Neuronal stem cell (in vitro differentiated cells): ENCODE measurements around the gene NRIP2.

Experiments used
- DNase-seq: peaks from one replicate; pipeline ENCODE4 v3.0.0-alpha.2; 2013; ENCODE audit warnings: low spot score
- H2AFZ ChIP-seq: one replicate; pipeline ENCODE4 v1.6.1; 2013; ENCODE audit warnings: mild to moderate bottlenecking, low read length, inconsistent platforms
- H2AK5ac ChIP-seq: 2 replicates; pipeline ENCODE4 v1.6.1; 2013; ENCODE audit warnings: low read depth, mild to moderate bottlenecking, inconsistent platforms, low read length, moderate library complexity, mixed read lengths
- H2BK120ac ChIP-seq: 2 replicates; pipeline ENCODE4 v1.6.1; 2013; ENCODE audit warnings: low read depth, mild to moderate bottlenecking, inconsistent platforms, low read length, moderate library complexity, mixed read lengths
- H2BK12ac ChIP-seq: one replicate; pipeline ENCODE4 v1.6.1; 2013; ENCODE audit warnings: low read length, inconsistent platforms
- H2BK15ac ChIP-seq: 2 replicates; pipeline ENCODE4 v1.6.1; 2013; ENCODE audit warnings: mild to moderate bottlenecking, low read length, inconsistent platforms, mixed read lengths
- H2BK5ac ChIP-seq: one replicate; pipeline ENCODE4 v1.6.1; 2013; ENCODE audit warnings: inconsistent platforms, mild to moderate bottlenecking, low read length, moderate library complexity
- H3K14ac ChIP-seq: one replicate; pipeline ENCODE4 v1.6.1; 2013; ENCODE audit warnings: low read length, inconsistent platforms
- H3K18ac ChIP-seq: 2 replicates; pipeline ENCODE4 v1.6.1; 2013; ENCODE audit warnings: low read length, inconsistent platforms
- H3K23ac ChIP-seq: 2 replicates; pipeline ENCODE4 v1.6.1; 2013; ENCODE audit warnings: low read depth, mild to moderate bottlenecking, mixed read lengths, low read length, inconsistent platforms; ENCODE audit not compliant: poor library complexity
- H3K27ac ChIP-seq: replicated peaks from 3 replicates; pipeline ENCODE4 v1.5.1; 2013; ENCODE audit warnings: low read length, inconsistent platforms
- H3K27me3 ChIP-seq, 3 experiments: 2 replicates each; pipeline ENCODE4 v1.6.1; 2013; ENCODE audit warnings: low read length in 3 of 3, mild to moderate bottlenecking in 2 of 3, inconsistent platforms in 1 of 3, low read depth in 1 of 3, mixed read lengths in 1 of 3, moderate library complexity in 1 of 3; ENCODE audit not compliant: control insufficient read depth in 3 of 3, insufficient read depth in 3 of 3
- H3K36me3 ChIP-seq, 2 donors: replicated peaks in 1 of 2; 2 replicates each; pipeline ENCODE4 v1.6.1; 2013; ENCODE audit warnings: low read length in 2 of 2; ENCODE audit not compliant: control insufficient read depth in 2 of 2, insufficient read depth in 2 of 2
- H3K4ac ChIP-seq: 2 replicates; pipeline ENCODE4 v1.6.1; 2013; ENCODE audit warnings: inconsistent platforms, mild to moderate bottlenecking, low read length, moderate library complexity
- H3K4me1 ChIP-seq, 2 donors: 1 replicate in 1 of 2; 2 replicates in 1 of 2; pipeline ENCODE4 v1.6.1; 2013; ENCODE audit warnings: low read length in 2 of 2, low read depth in 1 of 2; ENCODE audit not compliant: control insufficient read depth in 2 of 2, insufficient read depth in 1 of 2
- H3K4me2 ChIP-seq: one replicate; pipeline ENCODE4 v1.6.1; 2013; ENCODE audit warnings: mild to moderate bottlenecking, low read length, inconsistent platforms; ENCODE audit not compliant: insufficient read depth, poor library complexity, severe bottlenecking
- H3K4me3 ChIP-seq, 2 donors: 2 replicates each; pipeline ENCODE4 v1.5.1; 2013; ENCODE audit warnings: low read length in 2 of 2, mild to moderate bottlenecking in 2 of 2, inconsistent platforms in 1 of 2, moderate library complexity in 1 of 2
- H3K79me1 ChIP-seq: one replicate; pipeline ENCODE4 v1.6.1; 2013; ENCODE audit warnings: low read depth, mild to moderate bottlenecking, inconsistent platforms, low read length, moderate library complexity
- H3K9ac ChIP-seq: one replicate; pipeline ENCODE4 v1.6.1; 2013; ENCODE audit warnings: mild to moderate bottlenecking, low read depth, low read length, inconsistent platforms; ENCODE audit not compliant: poor library complexity
- H3K9me3 ChIP-seq, 2 donors: replicated peaks in 1 of 2; 2 replicates each; pipeline versions ENCODE3 to v1.6.1; 2013; ENCODE audit warnings: low read length in 2 of 2, mild to moderate bottlenecking in 2 of 2, inconsistent platforms in 1 of 2, low read depth in 1 of 2, mixed read lengths in 1 of 2, moderate library complexity in 1 of 2; ENCODE audit not compliant: control insufficient read depth in 2 of 2, insufficient read depth in 1 of 2
- H4K8ac ChIP-seq: one replicate; pipeline ENCODE4 v1.6.1; 2013; ENCODE audit warnings: low read depth, mild to moderate bottlenecking, inconsistent platforms, low read length, moderate library complexity
- H4K91ac ChIP-seq: one replicate; pipeline ENCODE4 v1.6.1; 2013; ENCODE audit warnings: low read length, low read depth, mild to moderate bottlenecking, inconsistent platforms; ENCODE audit not compliant: poor library complexity
- WGBS, 2 donors: extraction: QIAGEN DNeasy Blood & Tissue Kit; methylation state at CpG; one replicate each; pipeline ENCODE4 v1.1.7; 2013; ENCODE audit warnings: missing lambda C conversion rate in 2 of 2, mixed read lengths in 1 of 2; ENCODE audit not compliant: insufficient read length in 2 of 2, insufficient replicate concordance in 1 of 2; ENCODE audit errors: extremely low coverage in 2 of 2; 5-methylcytosine and 5-hydroxymethylcytosine counted together

The NRIP2 gene

GRCh38 chr12:2851931-2852330 lies 17.1 kb upstream of the NRIP2 start:
- Histone ChIP-seq H3K9ac (no peak overlapping the region), H4K91ac (no peak overlapping the region), H2BK120ac (no peak overlapping the region), H3K36me3 (no peaks in the 10 kb centered on the region), H3K18ac (no peak overlapping the region), H2BK12ac (no peak overlapping the region), H3K14ac (no peak overlapping the region), H3K79me1 (no peaks in the 10 kb centered on the region), H2BK5ac (no peak overlapping the region), H3K27ac (no peak overlapping the region), H2AFZ (no peak overlapping the region), H4K8ac (no peak overlapping the region), H3K4me3 (no peak overlapping the region), H2AK5ac (no peak overlapping the region), H3K23ac (no peak overlapping the region), H3K4ac (no peak overlapping the region), H2BK15ac (no peak overlapping the region), H3K4me1 (peaks cover 22 to 23% of the 10 kb centered on the region in 2 donors), H3K27me3 (no peaks in the 10 kb centered on the region), H3K4me2 (no peak overlapping the region), H3K9me3 (no peaks in the 10 kb centered on the region)
- no CpG with 5 or more reads among the region's 3 CpGs for WGBS, 2 donors
- no peak for DNase-seq

- Histone ChIP-seq H2AK5ac (peak overlapping the region; percentile 17), H3K18ac (peak overlapping the region; percentile 5), H4K91ac (no peak overlapping the region), H3K4me3 (no peak overlapping the region), H2AFZ (peak overlapping the region; percentile 81), H2BK5ac (no peak overlapping the region), H3K4ac (no peak overlapping the region), H3K9ac (no peak overlapping the region), H2BK120ac (no peak overlapping the region), H2BK15ac (no peak overlapping the region), H3K27me3 (no peaks in the 10 kb centered on the region), H3K27ac (no peak overlapping the region), H3K36me3 (no peaks in the 10 kb centered on the region), H3K9me3 (no peaks in the 10 kb centered on the region), H3K23ac (no peak overlapping the region), H3K79me1 (no peaks in the 10 kb centered on the region), H2BK12ac (peak overlapping the region; percentile 69), H3K4me1 (peaks cover 32 to 33% of the 10 kb centered on the region in 2 donors), H3K4me2 (no peak overlapping the region), H3K14ac (no peak overlapping the region), H4K8ac (no peak overlapping the region)
- WGBS, 2 donors = no CpG with 5 or more reads among the region's 6 CpGs
- no peak for DNase-seq
These were observed 10.4 kb upstream of the NRIP2 start for GRCh38 chr12:2845280-2845679.

- no peak overlapping the region for H3K9ac ChIP-seq
- no peak overlapping the region for H3K4ac ChIP-seq
- H3K4me3 ChIP-seq = no peak overlapping the region
- no peak overlapping the region for H2AK5ac ChIP-seq
- no peak overlapping the region for H2BK120ac ChIP-seq
- no peak overlapping the region for H2BK15ac ChIP-seq
- no peak overlapping the region for H2BK5ac ChIP-seq
- no peaks in the 10 kb centered on the region for H3K9me3 ChIP-seq
- H3K27ac ChIP-seq = no peak overlapping the region
- H4K8ac ChIP-seq = no peak overlapping the region
- DNase-seq = no peak
- no CpG with 5 or more reads among the region's 9 CpGs for WGBS, 2 donors
- no peak overlapping the region for H3K23ac ChIP-seq
- H3K18ac ChIP-seq = no peak overlapping the region
- peaks cover 30 to 32% of the 10 kb centered on the region in 2 donors for H3K4me1 ChIP-seq
- H3K14ac ChIP-seq = no peak overlapping the region
- no peak overlapping the region for H3K4me2 ChIP-seq
- peak overlapping the region; percentile 81 for H2AFZ ChIP-seq
- no peak overlapping the region for H4K91ac ChIP-seq
- H3K27me3 ChIP-seq = no peaks in the 10 kb centered on the region
- no peak overlapping the region for H2BK12ac ChIP-seq
- H3K36me3 ChIP-seq = no peaks in the 10 kb centered on the region
- H3K79me1 ChIP-seq = no peaks in the 10 kb centered on the region
These were observed 10.0 kb upstream of the NRIP2 start for GRCh38 chr12:2844786-2845185.

- no peak overlapping the region for H3K4me3 ChIP-seq
- no peak overlapping the region for H3K14ac ChIP-seq
- H3K27ac ChIP-seq = no peak overlapping the region
- H3K79me1 ChIP-seq = no peaks in the 10 kb centered on the region
- H3K4ac ChIP-seq = no peak overlapping the region
- no peaks in the 10 kb centered on the region for H3K9me3 ChIP-seq
- H3K4me2 ChIP-seq = no peak overlapping the region
- no peak overlapping the region for H2AK5ac ChIP-seq
- no peak for DNase-seq
- H3K9ac ChIP-seq = no peak overlapping the region
- no peak overlapping the region for H2BK12ac ChIP-seq
- no peak overlapping the region for H4K8ac ChIP-seq
- no peak overlapping the region for H2BK5ac ChIP-seq
- H2BK15ac ChIP-seq = no peak overlapping the region
- H3K36me3 ChIP-seq = no peaks in the 10 kb centered on the region
- H2AFZ ChIP-seq = no peak overlapping the region
- no CpG with 5 or more reads among the region's 5 CpGs for WGBS, 2 donors
- no peak overlapping the region for H2BK120ac ChIP-seq
- no peak overlapping the region for H4K91ac ChIP-seq
- H3K4me1 ChIP-seq = peaks cover 12 to 20% of the 10 kb centered on the region in 2 donors
- no peak overlapping the region for H3K23ac ChIP-seq
- no peaks in the 10 kb centered on the region for H3K27me3 ChIP-seq
- no peak overlapping the region for H3K18ac ChIP-seq
These were observed 8.1 kb upstream of the NRIP2 start for GRCh38 chr12:2842948-2843347.
